Coronary artery (tissue), 2 donors: Measurements from ENCODE around the gene NEDD4L.

Source experiments
- DNase-seq: peaks from one replicate; pipeline ENCODE4 v3.0.0-alpha.2; 2017; ENCODE audit warnings: low spot score
- H3K27ac ChIP-seq, 2 donors: fragments of 200-600 bp; sonication (generic); one replicate each; pipeline ENCODE4 v1.5.1; 2016 to 2019
- H3K4me3 ChIP-seq: fragments of 200-600 bp; sonication (generic); 2 replicates; pipeline ENCODE4 v1.5.1; 2016; ENCODE audit warnings: mild to moderate bottlenecking, moderate library complexity
- TF ChIP-seq, protein P1 (sequence below): fragments of 200-600 bp; sonication (generic); IDR thresholded peaks from one replicate; pipeline ENCODE4 v1.5.1; 2019; ENCODE audit warnings: antibody characterized with exemption

The NEDD4L gene

DNA sequence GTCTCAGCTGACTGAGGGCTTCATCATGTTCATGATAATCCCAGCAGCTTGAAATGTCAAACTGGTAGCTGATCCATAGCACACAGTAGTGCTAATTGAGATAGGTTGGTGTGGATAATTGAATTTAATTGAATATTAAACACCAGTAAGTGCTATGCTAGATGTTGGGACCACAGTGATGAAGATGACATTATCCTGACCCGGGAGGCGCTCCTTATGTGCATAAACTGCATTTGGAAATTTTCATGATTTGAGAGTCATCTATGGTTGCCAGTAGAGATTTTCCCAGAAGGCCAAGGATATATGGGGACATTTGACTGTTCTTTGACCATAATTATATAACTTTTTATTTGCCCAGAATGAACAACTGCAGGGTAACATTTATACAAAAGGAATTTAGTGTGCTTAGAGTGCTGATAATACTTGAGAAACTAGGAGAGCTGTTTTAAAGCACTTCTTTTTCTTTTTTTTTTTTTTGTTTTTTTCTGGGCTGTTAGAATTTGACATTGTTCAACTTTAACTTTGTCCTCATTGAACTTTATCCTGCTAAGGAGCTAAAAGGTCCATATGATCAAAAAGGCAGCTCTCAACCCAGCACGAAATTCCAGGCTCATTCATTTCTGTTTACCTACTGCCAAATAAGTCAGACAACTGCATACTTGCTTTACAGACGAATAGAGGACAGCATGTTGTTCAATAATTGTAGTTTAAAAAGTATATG lies 242.8 kb downstream of the NEDD4L start:
- DNase-seq: no peak
- no peak overlapping the region for H3K27ac ChIP-seq
- TF ChIP-seq, protein P1, sequence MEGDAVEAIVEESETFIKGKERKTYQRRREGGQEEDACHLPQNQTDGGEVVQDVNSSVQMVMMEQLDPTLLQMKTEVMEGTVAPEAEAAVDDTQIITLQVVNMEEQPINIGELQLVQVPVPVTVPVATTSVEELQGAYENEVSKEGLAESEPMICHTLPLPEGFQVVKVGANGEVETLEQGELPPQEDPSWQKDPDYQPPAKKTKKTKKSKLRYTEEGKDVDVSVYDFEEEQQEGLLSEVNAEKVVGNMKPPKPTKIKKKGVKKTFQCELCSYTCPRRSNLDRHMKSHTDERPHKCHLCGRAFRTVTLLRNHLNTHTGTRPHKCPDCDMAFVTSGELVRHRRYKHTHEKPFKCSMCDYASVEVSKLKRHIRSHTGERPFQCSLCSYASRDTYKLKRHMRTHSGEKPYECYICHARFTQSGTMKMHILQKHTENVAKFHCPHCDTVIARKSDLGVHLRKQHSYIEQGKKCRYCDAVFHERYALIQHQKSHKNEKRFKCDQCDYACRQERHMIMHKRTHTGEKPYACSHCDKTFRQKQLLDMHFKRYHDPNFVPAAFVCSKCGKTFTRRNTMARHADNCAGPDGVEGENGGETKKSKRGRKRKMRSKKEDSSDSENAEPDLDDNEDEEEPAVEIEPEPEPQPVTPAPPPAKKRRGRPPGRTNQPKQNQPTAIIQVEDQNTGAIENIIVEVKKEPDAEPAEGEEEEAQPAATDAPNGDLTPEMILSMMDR: no peak
- H3K4me3 ChIP-seq: no peak overlapping the region

DNA sequence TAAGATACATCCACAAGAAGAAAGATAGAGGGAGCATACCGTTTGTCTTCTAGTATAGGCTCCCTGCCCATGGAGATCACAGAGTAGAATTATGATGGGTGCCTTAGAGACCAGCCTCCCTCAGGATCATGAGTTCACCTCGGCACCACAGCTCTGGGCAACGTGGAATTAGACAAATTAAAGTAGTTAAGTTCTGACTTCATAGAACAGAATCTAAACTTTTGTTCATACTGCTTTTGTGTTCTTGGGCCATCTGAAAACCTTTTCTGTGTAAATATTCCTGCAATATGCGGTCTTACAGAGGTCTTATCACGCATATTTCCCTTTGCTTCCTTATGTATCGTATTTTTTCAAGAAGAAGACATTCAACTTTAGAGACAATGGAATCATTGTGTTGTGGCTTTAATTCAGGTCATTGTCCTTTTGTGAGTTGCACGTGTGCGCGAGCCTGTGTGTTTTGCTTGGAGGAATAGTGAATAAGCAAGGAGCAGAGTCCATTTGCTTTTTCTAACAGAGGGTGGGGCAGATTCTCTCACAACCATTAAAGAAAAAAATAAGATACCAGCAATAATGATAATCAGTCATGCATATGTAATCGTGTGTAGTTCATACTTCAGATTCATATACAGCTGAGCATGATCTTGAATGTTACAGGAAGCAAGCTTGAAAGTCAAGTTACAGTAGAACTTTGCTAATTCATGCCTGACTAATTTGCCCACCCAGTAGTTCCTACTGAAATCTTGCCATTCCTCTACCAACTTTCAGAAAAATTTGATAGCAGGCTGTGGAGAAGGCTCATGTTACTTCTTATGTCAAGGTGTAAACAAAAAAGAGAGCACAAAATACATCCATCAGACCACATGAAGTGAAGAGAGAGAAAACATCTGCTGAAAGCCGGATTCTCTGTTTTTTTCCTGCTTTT lies 243.6 kb downstream of the NEDD4L start:
- Histone ChIP-seq H3K27ac (no peak overlapping the region), H3K4me3 (no peak overlapping the region)
- TF ChIP-seq, protein P1: no peak
- no peak for DNase-seq

DNA sequence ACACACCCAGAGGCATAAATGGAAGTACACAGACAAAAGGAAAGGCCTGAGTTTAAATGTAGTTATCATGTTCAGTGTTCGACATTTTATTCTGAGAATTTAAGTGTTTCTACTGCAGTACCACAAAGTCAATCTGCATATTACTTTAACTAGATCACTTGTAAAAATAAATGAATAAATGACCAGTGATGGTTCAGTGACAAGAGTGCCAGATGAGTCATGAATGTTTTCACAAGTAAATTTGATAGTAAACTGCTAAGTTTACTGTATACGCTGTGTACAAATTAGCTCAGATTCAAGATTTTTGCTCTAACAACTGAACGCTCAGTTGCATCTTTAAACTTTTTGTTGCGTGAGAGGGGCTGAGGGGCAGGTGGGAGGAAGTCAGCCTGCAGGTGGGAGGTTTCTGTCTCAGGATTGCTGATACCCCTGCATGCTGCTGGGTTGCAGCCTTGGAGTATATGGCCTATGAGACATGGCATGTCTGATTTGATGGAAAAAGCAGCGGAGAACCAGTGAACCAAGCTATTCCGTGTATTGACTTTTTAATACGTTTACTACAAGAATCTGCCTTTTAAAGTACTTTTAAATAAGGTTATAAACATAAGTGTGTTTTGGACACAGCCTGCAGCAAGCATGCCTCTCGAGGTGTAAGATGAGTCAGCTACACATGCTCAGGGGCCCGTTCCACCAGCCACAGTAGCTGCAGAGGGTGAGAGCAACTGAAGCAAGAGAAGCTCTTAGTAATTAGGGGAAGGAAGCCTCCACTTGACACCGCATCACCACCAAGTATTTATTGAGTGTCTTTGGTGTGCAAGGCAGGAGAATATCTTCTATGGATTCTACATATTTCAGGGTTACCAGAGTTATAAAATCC lies 245.1 kb downstream of the NEDD4L start:
- Histone ChIP-seq H3K27ac (no peak overlapping the region), H3K4me3 (no peak overlapping the region)
- TF ChIP-seq, protein P1: no peak
- DNase-seq: no peak

DNA sequence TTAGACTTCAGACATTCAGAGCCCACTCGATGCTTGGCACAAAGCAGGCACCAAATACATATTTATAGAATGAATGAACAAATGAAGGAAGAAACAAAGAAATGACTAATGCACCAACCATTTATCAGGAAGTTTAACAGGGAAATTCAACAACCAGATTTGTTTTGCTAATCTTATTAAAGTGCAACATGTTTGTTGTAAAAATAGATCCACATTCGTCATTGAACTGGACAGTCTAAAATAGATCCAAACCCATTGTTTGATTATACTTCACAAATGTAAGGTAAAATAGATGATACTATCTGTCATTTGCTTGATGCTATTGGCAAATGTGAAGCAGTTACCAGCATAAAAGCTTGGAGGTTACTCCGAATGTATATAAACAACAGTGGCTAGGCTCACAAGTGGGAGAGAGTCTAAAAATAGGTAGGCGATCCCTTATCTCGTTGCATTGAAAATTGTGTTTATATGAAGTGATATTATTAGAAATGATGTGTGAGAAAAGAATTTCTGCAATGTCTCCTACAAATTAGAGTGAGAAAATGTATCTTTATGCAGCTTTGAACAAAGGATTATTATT lies 246.2 kb downstream of the NEDD4L start:
- Histone ChIP-seq H3K27ac (no peak overlapping the region), H3K4me3 (no peak overlapping the region)
- no peak for DNase-seq
- TF ChIP-seq, protein P1: no peak

DNA sequence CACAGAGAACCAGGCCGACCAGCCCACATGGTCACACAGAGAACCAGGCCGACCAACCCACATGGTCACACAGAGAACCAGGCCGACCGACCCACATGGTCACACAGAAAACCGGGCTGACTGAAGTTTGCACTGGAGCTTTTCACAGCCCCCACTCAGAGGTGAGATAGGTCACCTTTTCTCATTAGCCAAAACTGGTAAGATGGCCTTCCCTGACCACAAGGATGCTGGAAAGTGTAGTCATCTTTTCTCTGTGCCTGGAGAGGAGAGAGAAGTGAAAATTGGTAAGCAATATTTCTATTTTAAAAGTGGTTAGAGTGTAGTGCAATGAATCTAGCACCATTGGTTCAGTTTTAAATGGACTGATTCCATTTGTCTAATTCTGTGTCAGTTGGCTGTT lies 247.1 kb downstream of the NEDD4L start:
- DNase-seq: no peak
- Histone ChIP-seq H3K27ac (no peak overlapping the region), H3K4me3 (no peak overlapping the region)
- TF ChIP-seq, protein P1: no peak

DNA sequence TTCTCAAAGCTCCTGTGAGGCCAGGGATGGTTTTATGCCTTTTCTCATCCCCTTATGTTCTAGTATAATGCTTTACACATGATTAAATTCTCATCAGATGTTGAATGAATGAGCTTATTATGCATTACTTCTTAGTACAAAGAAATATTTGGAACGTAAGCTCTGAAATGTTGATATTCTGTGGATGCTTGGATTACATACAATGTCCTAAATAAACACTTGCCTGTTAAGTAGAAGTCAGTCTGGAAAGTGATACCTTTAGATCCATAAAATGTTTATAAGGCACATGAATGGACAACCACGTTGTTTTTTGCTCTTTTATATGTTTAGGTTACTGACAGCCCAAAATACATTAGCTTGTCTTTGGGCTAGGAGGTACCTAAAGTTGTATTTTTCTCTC lies 248.6 kb downstream of the NEDD4L start:
- TF ChIP-seq, protein P1: no peak
- DNase-seq: no peak
- H3K4me3 ChIP-seq: no peak overlapping the region
- H3K27ac ChIP-seq: no peak overlapping the region
